ENCODE measurements around the gene CCN5. TPM values are rescaled to one million over a fixed set of nuclear protein-coding genes. Genes with fewer than 3 reads are reported as not detected.
A peak's percentile ranks its signal among the peaks of the same experiment; 100 is the strongest.

The CCN5 gene
- total RNA-seq, 1 experiment from 2014 or later = 0.26 TPM

- POLR2A ChIA-PET (ENCODE audit: unreplicated experiment) = interaction anchor here (0.6 kb wide), 1 partner anchor 511 kb away, joined by 4 read pairs; no protein-coding TSS in a partner anchor
- H3K27ac ChIP-seq (ENCODE audit: low read length) = no peak overlapping the region
- intact Hi-C loops (cut with micrococcal nuclease) = no loop called here
Observed at GRCh38 chr20:44691424-44692423, 23.4 kb upstream of the CCN5 start.

DNA sequence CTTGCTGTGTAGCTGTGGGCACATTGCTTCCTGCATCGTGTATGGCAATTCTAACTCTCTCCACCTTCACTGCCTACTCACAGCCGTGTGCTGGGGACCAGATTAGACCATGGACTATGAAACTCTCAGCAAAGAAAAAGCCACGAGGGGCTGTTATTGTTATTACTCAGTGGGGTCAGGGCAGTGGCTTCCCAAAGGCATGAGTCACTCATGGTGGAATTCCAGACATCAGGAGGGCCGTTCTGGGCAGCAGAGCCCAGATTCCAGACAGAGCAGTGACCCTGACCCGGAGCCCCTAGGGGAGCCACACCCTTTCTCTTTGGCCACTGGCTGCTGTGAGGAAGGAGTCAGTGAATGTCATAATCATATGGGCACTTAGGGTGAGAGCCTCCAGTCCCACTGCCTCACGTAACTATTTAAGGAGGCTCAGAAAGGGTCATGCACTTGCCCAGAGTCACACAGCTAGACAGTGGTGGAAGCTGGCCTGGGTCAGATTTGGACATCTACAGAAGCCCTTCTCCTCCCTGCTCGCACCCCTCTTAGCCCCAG, 22.2 kb upstream of the CCN5 start:
- ChIA-PET CTCF (interaction anchor here (1.1 kb wide), 1 partner anchor 40 kb away, joined by 3 read pairs; no protein-coding TSS in a partner anchor), POLR2A (ENCODE audit: unreplicated experiment) (no interaction called here)
- TF ChIP-seq EZH2phosphoT487 (IDR thresholded peaks at IDR 0.05; ENCODE audit: borderline replicate concordance, low read length) = no peak
- no peak for TF ChIP-seq EZH2 (IDR thresholded peaks at IDR 0.05; ENCODE audit: low read length, unreplicated experiment)
- TF ChIP-seq CTCF (conservative IDR thresholded peaks at IDR 0.05; ENCODE audit: low read depth, low read length) = no peak
- H3K27ac ChIP-seq (ENCODE audit: low read length) = peak overlapping the region; percentile 42
- BruUV-seq (replicated peaks) = no TSS peak
- no peaks in the 10 kb centered on the region for H3K27me3 ChIP-seq (ENCODE audit: low read length)
- H4K20me1 ChIP-seq (ENCODE audit: low read length) = no peaks in the 10 kb centered on the region
- H3K36me3 ChIP-seq (ENCODE audit: low read depth, low read length) = no peaks in the 10 kb centered on the region
- DNase-seq = peak; percentile 97
- no peaks in the 10 kb centered on the region for H3K79me2 ChIP-seq (ENCODE audit: low read length)
- no peak overlapping the region for H2AFZ ChIP-seq (ENCODE audit: low read length)
- H3K4me2 ChIP-seq (ENCODE audit: low read length) = peak overlapping the region; percentile 53
- intact Hi-C loops (cut with micrococcal nuclease) = loop anchor here (1.0 kb wide), 1 partner anchor 37 kb away; no protein-coding TSS in a partner anchor
- H3K4me1 ChIP-seq (ENCODE audit: insufficient read depth, low read length) = peaks cover 18% of the 10 kb centered on the region
- ATAC-seq = peak; percentile 94
- no peaks in the 10 kb centered on the region for H3K9me3 ChIP-seq (ENCODE audit: low read length)
- no peak overlapping the region for H3K9ac ChIP-seq (ENCODE audit: low read length)
- no peaks in the 10 kb centered on the region for H3F3A ChIP-seq (ENCODE audit: low read length, unreplicated experiment)
- no peaks in the 10 kb centered on the region for H3K9me2 ChIP-seq (replicated peaks; ENCODE audit: low read length)
- H3K4me3 ChIP-seq (ENCODE audit: low read length) = no peak overlapping the region

More at GRCh38 chr20:44691424-44692423, 23.4 kb upstream of the CCN5 start:
- Histone ChIP-seq H3K9me2 (replicated peaks; ENCODE audit: low read length) (no peaks in the 10 kb centered on the region), H3K9me3 (ENCODE audit: low read length) (no peaks in the 10 kb centered on the region), H3K4me1 (ENCODE audit: insufficient read depth, low read length) (peaks cover 18% of the 10 kb centered on the region), H3K79me2 (ENCODE audit: low read length) (no peaks in the 10 kb centered on the region), H3K27me3 (ENCODE audit: low read length) (no peaks in the 10 kb centered on the region), H4K20me1 (ENCODE audit: low read length) (no peaks in the 10 kb centered on the region), H3K36me3 (ENCODE audit: low read depth, low read length) (no peaks in the 10 kb centered on the region), H2AFZ (ENCODE audit: low read length) (no peak overlapping the region), H3K9ac (ENCODE audit: low read length) (no peak overlapping the region), H3K4me3 (ENCODE audit: low read length) (no peak overlapping the region), H3F3A (ENCODE audit: low read length, unreplicated experiment) (no peaks in the 10 kb centered on the region), H3K4me2 (ENCODE audit: low read length) (no peak overlapping the region)
- no peak for ATAC-seq
- CTCF ChIA-PET = interaction anchor here (0.6 kb wide), 1 partner anchor 29 kb away, joined by 3 read pairs; no protein-coding TSS in a partner anchor
- DNase-seq = no peak
- BruUV-seq (replicated peaks) = no TSS peak
- TF ChIP-seq CTCF (conservative IDR thresholded peaks at IDR 0.05; ENCODE audit: low read depth, low read length) = no peak
- TF ChIP-seq EZH2phosphoT487 (IDR thresholded peaks at IDR 0.05; ENCODE audit: borderline replicate concordance, low read length) = no peak
- TF ChIP-seq EZH2 (IDR thresholded peaks at IDR 0.05; ENCODE audit: low read length, unreplicated experiment) = no peak
